Astrocyte (in vitro differentiated cells and primary cell): ENCODE results near the gene CRYBA2. TPM values are rescaled to one million over a fixed set of nuclear protein-coding genes. Genes with fewer than 3 reads are reported as not detected.

ENCODE experiments used
- DNase-seq: peaks from one replicate; pipeline ENCODE4 v3.0.0-alpha.2; 2010; ENCODE audit warnings: low read depth
- FAIRE-seq: peaks from 2 replicates; lab custom pipeline; 2011; peaks lifted over from hg19 to GRCh38; lab: Jason Lieb, UNC
- H2AFZ ChIP-seq: 2 replicates; pipeline ENCODE4 v1.6.0; 2012; ENCODE audit warnings: low read depth, low read length, inconsistent platforms
- H3K27ac ChIP-seq: 2 replicates; pipeline ENCODE4 v1.5.1; 2011; ENCODE audit warnings: low read depth, low read length, inconsistent platforms
- H3K27me3 ChIP-seq: 2 replicates; pipeline ENCODE4 v1.6.0; 2011; ENCODE audit warnings: low read length, inconsistent platforms; ENCODE audit not compliant: insufficient read depth
- H3K36me3 ChIP-seq: 2 replicates; pipeline ENCODE4 v1.5.1; 2011; ENCODE audit warnings: low read length, inconsistent platforms; ENCODE audit not compliant: insufficient read depth
- H3K4me1 ChIP-seq: 2 replicates; pipeline ENCODE4 v1.5.1; 2011; ENCODE audit warnings: low read length, inconsistent platforms; ENCODE audit not compliant: insufficient read depth
- H3K4me2 ChIP-seq: 2 replicates; pipeline ENCODE4 v1.6.0; 2012; ENCODE audit warnings: low read length, inconsistent platforms
- H3K4me3 ChIP-seq: 2 replicates; pipeline ENCODE4 v1.5.1; 2011; ENCODE audit warnings: low read depth, mild to moderate bottlenecking, low read length, inconsistent platforms; ENCODE audit not compliant: insufficient read depth
- H3K79me2 ChIP-seq: 2 replicates; pipeline ENCODE4 v1.6.0; 2012; ENCODE audit warnings: mild to moderate bottlenecking, low read length, inconsistent platforms; ENCODE audit not compliant: insufficient read depth
- H3K9ac ChIP-seq: 2 replicates; pipeline ENCODE4 v1.6.0; 2012; ENCODE audit warnings: mild to moderate bottlenecking, low read length, inconsistent platforms
- H3K9me3 ChIP-seq: 2 replicates; pipeline ENCODE4 v1.5.1; 2012; ENCODE audit warnings: low read depth, mild to moderate bottlenecking, low read length, inconsistent platforms; ENCODE audit not compliant: insufficient read depth
- H4K20me1 ChIP-seq: 2 replicates; pipeline ENCODE4 v1.6.0; 2012; ENCODE audit warnings: low read length, inconsistent platforms; ENCODE audit not compliant: insufficient read depth
- H3K27ac Mint-ChIP-seq: one replicate; pipeline ENCODE4 v1.8.0; 2021; ENCODE audit warnings: mild to moderate bottlenecking, mixed read lengths; ENCODE audit not compliant: unreplicated experiment
- H3K27me3 Mint-ChIP-seq: one replicate; pipeline ENCODE4 v1.8.0; 2021; ENCODE audit warnings: low read depth, mixed read lengths; ENCODE audit not compliant: unreplicated experiment
- H3K36me3 Mint-ChIP-seq: one replicate; pipeline ENCODE4 v1.8.0; 2021; ENCODE audit warnings: low read depth, mixed read lengths; ENCODE audit not compliant: unreplicated experiment
- H3K4me1 Mint-ChIP-seq: one replicate; pipeline ENCODE4 v1.8.0; 2021; ENCODE audit warnings: low read depth, mixed read lengths; ENCODE audit not compliant: unreplicated experiment
- H3K4me3 Mint-ChIP-seq: one replicate; pipeline ENCODE4 v1.8.0; 2021; ENCODE audit warnings: mild to moderate bottlenecking, moderate library complexity, mixed read lengths; ENCODE audit not compliant: unreplicated experiment
- H3K9me3 Mint-ChIP-seq: one replicate; pipeline ENCODE4 v1.8.0; 2021; ENCODE audit warnings: mild to moderate bottlenecking, mixed read lengths; ENCODE audit not compliant: unreplicated experiment
- EZH2 ChIP-seq: IDR thresholded peaks from 2 replicates; pipeline ENCODE4 v1.6.1; 2012; ENCODE audit warnings: mild to moderate bottlenecking, low read length, inconsistent platforms; ENCODE audit not compliant: insufficient read depth
- total RNA-seq: library from RNA; stranded (reverse); gene quantifications from 2 replicates; pipeline ENCODE4 v1.2.1, GENCODE V29; 2021
- TF ChIP-seq, protein P1 (sequence below): IDR thresholded peaks from 2 replicates; pipeline ENCODE4 v1.5.1; 2011; ENCODE audit warnings: low read depth, mild to moderate bottlenecking, inconsistent platforms, low read length, moderate library complexity; ENCODE audit not compliant: insufficient read depth

The CRYBA2 gene
- total RNA-seq, 1 donor from 2014 or later = not detected

DNA sequence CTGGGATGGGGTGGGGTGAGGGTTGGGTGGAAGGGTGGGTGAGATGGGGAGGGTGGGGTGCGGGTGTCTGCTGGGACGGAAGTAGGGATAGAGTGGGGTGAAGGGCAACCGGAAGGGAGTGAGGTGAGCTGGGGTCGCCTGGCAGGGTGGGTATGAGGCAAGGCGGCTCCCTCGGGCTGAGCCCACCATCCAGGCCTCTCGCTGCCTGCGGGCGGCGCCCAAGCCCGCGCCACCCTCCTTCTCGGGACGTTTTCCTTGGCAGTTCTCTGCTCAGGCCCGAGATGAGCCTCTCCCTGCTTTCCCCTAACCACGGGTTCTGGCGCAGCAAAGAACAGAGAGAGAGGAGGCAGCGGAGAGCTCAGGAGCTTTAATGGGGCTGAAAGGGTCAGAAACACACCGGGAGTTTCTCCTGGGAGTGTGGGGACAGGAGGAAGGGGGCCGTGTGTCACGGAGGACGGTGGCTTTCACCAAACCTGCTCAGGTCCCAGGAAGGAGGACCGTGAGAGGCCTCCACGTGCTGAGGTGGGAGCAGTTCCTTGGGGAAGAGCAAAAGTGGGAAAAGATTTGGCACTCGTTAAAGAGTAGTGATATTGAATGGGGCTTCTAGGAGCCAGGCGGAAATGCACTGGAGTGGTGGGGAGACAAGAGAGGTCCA is 12.4 kb downstream of the CRYBA2 start:
- H2AFZ ChIP-seq = no peak overlapping the region
- Mint-ChIP-seq H3K9me3 (no peaks in the 10 kb centered on the region), H3K27me3 (peaks cover 77% of the 10 kb centered on the region), H3K4me3 (no peak overlapping the region), H3K4me1 (peaks cover 4% of the 10 kb centered on the region), H3K27ac (peak overlapping the region; percentile 41), H3K36me3 (peaks cover 2% of the 10 kb centered on the region)
- no peaks in the 10 kb centered on the region for H3K79me2 ChIP-seq
- no peak overlapping the region for H3K4me3 ChIP-seq
- peaks cover 6% of the 10 kb centered on the region for H3K9me3 ChIP-seq
- H3K36me3 ChIP-seq = no peaks in the 10 kb centered on the region
- no peaks in the 10 kb centered on the region for H3K4me1 ChIP-seq
- TF ChIP-seq, protein P1, sequence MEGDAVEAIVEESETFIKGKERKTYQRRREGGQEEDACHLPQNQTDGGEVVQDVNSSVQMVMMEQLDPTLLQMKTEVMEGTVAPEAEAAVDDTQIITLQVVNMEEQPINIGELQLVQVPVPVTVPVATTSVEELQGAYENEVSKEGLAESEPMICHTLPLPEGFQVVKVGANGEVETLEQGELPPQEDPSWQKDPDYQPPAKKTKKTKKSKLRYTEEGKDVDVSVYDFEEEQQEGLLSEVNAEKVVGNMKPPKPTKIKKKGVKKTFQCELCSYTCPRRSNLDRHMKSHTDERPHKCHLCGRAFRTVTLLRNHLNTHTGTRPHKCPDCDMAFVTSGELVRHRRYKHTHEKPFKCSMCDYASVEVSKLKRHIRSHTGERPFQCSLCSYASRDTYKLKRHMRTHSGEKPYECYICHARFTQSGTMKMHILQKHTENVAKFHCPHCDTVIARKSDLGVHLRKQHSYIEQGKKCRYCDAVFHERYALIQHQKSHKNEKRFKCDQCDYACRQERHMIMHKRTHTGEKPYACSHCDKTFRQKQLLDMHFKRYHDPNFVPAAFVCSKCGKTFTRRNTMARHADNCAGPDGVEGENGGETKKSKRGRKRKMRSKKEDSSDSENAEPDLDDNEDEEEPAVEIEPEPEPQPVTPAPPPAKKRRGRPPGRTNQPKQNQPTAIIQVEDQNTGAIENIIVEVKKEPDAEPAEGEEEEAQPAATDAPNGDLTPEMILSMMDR = no peak
- TF ChIP-seq EZH2 = no peak
- no peak overlapping the region for H3K4me2 ChIP-seq
- peaks cover 70% of the 10 kb centered on the region for H3K27me3 ChIP-seq
- no peak overlapping the region for H3K9ac ChIP-seq
- DNase-seq (no peak), FAIRE-seq (no peak)
- H4K20me1 ChIP-seq = peaks cover 10% of the 10 kb centered on the region
- no peak overlapping the region for H3K27ac ChIP-seq

DNA sequence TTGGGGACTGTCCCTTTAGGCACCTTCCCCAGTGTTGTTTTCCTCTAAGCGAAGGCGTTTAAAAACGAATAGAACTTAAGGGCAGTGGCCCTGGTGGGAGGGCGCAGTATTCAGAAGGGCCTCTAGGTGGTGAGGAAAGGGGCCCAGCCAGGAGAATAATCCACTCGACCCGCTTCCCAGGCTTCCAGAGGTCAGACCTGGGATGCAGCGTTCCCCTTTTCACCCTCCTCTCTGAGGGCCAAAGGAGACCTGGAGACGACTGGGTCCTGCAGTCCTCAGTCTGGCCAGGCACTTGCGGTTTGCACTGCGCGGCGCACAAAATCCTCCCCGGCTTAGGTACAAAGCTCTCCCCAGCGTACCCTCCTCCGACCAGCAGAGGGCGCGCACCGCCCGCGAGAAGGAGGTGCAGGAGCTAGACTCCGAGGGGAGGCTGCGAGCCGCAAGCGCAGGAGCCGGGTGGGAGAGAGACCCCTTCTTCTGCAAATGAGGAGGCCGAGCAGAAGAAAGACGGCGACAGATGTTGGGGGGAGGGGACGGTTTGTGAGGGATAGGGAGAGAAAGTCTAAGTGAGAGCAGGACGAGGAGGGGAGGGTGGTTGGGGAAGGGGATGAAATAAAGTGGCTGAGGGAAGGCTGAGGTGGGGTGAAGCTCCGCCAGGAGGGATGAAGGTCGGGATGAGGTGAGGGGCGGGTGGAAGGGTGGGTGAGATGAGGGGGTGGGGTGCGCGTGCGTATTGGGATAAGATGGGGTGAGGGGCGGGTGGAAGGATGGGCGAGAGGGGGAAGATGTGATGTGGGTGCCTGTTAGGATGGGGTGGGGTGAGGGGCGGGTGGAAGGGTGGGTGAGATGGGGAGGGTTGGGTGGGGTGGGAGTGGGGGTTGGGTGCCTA is 13.1 kb downstream of the CRYBA2 start:
- Histone ChIP-seq H3K36me3 (no peaks in the 10 kb centered on the region), H3K9me3 (peaks cover 6% of the 10 kb centered on the region), H3K27me3 (peaks cover 71% of the 10 kb centered on the region), H3K4me3 (peak overlapping the region; percentile 19), H2AFZ (peak overlapping the region; percentile 68), H3K27ac (no peak overlapping the region), H3K4me2 (peak overlapping the region; percentile 79), H3K9ac (no peak overlapping the region), H4K20me1 (peaks cover 10% of the 10 kb centered on the region), H3K4me1 (no peaks in the 10 kb centered on the region), H3K79me2 (no peaks in the 10 kb centered on the region)
- no peak for TF ChIP-seq EZH2
- TF ChIP-seq, protein P1 = peak; percentile 70
- Mint-ChIP-seq H3K27me3 (peaks cover 80% of the 10 kb centered on the region), H3K27ac (no peak overlapping the region), H3K4me3 (no peak overlapping the region), H3K36me3 (peaks cover 2% of the 10 kb centered on the region), H3K9me3 (no peaks in the 10 kb centered on the region), H3K4me1 (peaks cover 4% of the 10 kb centered on the region)
- DNase-seq (peak; percentile 30), FAIRE-seq (no peak)
